GM19099 (cell line): ENCODE data around the gene KIAA1217.

Experiments used
- POLR2A ChIP-seq: IDR thresholded peaks from 3 replicates; pipeline ENCODE4 v1.6.1; 2011; ENCODE audit warnings: low read depth; ENCODE audit not compliant: insufficient read length; ENCODE audit errors: extremely low read depth

The KIAA1217 gene, protein sequence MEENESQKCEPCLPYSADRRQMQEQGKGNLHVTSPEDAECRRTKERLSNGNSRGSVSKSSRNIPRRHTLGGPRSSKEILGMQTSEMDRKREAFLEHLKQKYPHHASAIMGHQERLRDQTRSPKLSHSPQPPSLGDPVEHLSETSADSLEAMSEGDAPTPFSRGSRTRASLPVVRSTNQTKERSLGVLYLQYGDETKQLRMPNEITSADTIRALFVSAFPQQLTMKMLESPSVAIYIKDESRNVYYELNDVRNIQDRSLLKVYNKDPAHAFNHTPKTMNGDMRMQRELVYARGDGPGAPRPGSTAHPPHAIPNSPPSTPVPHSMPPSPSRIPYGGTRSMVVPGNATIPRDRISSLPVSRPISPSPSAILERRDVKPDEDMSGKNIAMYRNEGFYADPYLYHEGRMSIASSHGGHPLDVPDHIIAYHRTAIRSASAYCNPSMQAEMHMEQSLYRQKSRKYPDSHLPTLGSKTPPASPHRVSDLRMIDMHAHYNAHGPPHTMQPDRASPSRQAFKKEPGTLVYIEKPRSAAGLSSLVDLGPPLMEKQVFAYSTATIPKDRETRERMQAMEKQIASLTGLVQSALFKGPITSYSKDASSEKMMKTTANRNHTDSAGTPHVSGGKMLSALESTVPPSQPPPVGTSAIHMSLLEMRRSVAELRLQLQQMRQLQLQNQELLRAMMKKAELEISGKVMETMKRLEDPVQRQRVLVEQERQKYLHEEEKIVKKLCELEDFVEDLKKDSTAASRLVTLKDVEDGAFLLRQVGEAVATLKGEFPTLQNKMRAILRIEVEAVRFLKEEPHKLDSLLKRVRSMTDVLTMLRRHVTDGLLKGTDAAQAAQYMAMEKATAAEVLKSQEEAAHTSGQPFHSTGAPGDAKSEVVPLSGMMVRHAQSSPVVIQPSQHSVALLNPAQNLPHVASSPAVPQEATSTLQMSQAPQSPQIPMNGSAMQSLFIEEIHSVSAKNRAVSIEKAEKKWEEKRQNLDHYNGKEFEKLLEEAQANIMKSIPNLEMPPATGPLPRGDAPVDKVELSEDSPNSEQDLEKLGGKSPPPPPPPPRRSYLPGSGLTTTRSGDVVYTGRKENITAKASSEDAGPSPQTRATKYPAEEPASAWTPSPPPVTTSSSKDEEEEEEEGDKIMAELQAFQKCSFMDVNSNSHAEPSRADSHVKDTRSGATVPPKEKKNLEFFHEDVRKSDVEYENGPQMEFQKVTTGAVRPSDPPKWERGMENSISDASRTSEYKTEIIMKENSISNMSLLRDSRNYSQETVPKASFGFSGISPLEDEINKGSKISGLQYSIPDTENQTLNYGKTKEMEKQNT (N-terminal part only)

DNA sequence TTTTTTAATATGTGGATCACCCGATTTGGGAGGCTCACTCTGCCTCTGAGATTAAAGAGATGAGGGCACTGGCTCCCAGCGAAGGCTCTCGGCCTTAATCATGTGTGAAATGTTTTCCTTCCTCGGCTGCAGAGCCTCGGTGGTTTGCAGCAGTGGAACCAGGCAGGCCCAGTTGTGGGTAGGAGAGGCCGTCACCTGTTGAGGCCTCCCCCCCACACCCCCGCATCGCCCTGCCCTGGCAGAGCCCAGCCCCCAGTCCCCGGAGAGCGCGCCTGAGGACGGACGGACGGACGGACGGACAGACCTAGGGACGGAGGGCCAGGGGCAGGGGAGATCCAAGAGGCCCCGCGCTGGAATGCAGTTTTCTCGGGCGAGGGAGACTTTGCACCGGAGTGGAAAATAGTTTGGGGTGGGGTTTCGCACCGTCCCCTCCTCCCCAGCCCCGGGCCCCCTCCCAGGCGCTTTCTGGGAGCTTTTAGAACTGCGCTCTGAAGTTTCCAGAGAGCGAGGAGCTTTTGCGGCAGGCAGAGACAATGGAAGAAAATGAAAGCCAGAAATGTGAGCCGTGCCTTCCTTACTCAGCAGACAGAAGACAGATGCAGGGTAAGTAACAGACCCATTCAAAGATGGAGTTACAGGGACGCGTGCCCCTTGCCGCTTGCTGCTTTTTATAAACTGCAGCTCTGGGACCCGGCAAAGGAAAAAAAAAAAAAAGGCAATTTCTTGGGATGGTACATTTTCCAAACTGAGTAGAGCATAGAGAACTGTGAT is at the start of gene KIAA1217:
Gene KIAA1217 (plus strand): TSS at position 478 of the 771 bp plus-strand sequence. CDS start 56 bp downstream, at position 534.
- no peak for TF ChIP-seq POLR2A

DNA sequence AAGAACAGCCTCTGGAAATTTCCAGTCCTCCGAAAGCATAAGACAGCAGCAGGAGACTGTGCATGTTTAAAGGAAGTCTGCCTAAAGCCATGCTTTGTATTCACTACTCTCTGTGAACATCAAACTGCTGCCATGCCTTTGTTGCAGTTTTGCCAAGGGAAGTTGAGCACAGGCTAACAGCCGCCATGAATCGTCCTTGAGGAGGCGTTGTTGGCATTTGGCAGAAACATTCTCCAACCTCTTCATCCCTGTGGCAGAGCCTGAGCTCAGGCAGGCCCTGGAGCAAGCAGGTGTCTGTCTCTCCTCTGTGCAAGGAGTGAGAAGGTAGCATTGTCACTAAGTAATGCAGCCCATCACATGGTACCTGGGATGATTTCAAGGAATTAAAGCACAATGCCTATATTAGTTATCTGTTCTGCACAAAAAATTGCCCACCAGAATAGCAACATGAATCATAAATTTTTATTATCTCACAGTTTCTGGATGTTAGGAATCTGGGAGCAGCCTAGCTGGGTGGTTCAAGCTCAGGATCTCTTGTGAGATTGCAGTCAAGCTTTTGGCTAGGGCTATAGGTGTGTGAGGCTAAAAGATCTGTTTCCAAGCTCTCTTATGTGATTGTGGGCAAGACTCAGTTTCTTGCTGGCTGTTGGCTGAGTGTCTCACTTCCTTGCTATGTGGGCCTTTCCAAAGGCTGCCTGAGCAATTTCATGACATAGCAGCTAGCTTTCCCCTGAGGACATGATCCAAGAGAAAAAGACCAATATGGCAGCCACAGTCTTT is 46.5 kb upstream of the KIAA1217 start:
- TF ChIP-seq POLR2A = no peak

DNA sequence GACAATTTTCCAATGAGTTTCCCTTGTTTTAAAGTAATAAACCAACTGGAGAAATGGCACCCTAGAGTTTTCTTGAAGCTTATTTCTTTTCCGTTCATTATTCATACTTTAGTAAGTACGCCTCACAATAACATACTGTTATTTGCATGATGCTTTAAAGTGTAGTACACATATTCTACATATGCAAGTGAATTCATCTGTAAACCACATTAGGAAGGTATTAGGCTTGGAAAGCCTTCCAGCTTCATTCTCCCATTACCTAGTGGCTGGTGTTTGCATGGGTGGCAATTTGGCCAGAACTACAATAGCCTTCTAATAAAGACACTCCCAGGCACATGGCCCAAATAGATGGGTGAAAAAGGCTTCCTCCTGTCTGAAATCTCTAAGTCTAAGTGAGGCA is 45.5 kb upstream of the KIAA1217 start:
- TF ChIP-seq POLR2A = no peak

DNA sequence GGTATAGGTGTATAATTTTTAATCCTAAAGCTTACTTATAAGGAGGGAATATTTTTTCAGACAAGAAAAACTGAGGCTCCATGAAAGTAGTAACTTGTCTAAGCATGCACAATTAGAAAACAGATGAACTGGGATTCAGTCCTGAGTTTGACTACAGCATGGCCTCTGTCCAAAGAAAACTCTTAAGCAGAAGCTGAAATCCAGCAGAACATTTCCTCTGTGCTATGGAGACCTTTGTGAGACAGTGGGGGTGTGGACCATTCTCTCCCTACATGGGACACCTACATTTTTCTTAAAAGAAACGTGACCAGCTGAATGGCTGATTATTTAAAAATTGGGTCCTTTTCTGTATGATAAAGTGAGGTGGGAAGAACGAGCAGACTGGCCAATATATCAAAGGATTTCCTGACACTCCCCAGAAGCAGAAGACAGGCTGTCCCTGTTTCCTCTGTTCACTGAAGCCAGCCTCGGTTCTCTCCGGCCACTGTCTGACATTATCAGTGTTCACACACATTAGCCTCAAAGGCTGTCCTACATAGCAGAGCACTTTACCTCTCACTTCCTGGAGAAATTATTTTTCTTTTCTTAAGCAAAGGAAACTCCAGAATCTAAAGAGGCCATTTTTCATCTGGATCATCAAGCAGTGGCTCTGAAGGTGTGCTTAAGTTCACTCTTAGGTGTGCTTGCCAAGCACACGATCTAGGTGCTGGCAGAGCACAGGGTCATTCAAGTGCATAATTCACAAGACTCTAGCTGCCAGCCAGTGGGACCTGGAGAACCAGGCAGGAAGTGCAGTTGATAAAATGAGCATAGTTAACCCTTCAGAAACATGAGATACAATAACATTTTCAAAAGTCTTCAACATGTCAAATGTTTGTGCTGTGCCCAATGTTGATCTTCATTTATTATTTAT is 40.4 kb upstream of the KIAA1217 start:
- no peak for TF ChIP-seq POLR2A

DNA sequence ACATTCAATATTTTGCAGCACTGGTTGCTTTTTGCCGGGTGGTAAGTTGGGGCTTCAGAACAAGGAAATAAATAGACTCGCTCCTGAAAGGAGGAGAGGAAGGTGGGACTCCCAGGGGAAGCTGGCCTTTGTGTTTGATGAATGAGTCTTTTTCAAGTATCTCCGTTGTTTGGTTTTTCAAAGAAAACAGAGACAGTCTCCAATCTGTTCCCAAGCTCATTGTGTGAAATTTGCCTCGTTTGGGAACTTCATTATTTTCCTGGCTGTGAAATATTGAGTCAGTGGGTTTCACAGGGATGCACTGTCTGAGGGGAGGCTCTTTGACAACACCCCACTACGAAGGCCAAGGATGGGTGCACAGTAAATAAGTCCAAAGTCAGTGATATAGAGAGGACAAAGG is 38.7 kb upstream of the KIAA1217 start:
- no peak for TF ChIP-seq POLR2A

DNA sequence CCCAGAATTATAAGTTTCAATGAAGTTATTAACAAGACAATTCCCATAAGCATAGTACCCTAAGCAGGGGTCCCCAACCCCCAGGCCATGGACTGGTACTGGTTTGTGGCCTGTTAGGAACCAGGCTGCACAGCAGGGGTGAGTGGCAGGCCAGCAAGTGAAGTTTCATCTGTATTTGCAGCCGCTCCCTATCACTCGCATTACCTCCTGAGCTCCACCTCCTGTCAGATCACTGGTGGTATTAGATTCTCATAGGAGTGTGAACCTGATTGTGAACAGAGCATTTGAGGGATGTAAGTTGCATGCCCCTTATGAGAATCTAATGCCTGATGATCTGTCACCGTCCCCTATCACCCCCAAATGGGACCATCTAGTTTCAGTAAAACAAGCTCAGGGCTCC is 36.0 kb upstream of the KIAA1217 start:
- no peak for TF ChIP-seq POLR2A

DNA sequence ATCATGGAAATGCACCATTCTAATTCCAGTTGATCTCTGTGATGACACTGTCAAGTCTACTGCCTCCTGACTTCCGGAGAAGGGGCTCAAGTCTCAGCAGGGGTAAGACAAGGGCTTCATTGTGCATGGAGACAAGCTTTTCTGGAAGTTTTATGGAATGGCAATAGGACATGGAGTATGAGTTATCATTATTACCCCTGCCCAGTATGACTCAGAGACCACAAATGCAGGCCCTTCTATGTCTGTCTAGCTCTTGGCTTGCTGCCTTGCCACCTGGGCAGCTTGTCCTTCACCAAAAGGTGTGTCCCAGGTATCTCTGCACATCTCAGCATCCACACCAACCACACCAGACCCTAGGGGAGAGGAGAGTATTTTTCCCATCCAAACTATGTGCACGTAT is 34.9 kb upstream of the KIAA1217 start:
- no peak for TF ChIP-seq POLR2A

DNA sequence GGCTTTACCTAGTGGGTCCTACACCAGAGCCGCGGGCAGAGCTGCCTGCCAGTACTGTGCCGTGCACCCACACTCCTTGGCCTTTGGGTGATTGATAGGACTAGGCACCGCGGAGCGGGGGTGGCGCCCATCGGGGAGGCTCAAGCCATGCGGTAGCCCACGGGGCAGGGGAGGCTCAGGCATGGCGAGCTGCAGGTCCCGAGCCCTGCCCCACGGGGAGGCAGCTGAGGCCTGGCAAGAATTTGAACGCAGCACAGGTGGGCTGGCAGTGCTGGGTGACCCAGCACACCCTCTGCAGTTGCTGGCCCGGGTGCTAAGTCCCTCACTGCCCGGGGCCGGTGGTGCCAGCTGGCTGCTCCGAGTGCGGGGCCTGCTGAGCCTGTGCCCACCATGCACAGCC is 32.3 kb upstream of the KIAA1217 start:
- TF ChIP-seq POLR2A = no peak

DNA sequence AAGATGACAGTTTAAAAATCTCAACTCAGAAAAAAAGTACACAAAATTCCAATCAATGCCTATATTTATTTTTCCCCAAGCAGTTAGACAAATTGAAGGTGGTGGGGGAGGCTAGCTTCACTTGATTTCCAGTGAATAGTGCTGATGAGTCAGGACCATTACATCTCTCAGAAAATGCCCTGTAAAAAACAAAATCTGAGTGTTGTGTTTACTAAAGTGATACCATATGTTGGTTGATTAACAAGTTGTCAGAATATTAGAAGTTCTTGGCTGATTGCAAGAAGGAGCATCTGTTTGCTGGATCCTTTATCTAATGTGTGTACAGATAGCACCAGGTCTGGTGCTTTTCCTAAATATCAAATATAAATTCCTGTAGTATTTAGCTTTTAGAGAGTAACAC is 31.3 kb upstream of the KIAA1217 start:
- no peak for TF ChIP-seq POLR2A

DNA sequence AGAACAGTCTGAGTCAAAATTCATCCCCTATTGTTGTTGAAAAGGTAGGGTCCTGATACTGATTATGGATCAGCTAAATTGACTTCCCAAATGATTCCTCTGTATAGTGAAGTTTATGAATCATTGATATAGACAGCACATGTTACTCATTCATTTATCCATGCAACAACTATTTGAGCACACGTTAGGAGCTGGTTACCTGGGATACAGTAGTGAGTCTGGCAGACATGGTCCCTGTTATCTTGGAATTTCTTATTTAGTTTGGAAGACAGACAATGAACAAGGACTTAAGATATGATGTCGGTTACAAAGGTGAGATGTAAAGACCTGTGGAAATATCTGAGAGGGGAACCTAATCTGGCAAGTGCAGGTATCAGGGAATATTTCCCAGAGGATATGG is 28.0 kb upstream of the KIAA1217 start:
- no peak for TF ChIP-seq POLR2A

DNA sequence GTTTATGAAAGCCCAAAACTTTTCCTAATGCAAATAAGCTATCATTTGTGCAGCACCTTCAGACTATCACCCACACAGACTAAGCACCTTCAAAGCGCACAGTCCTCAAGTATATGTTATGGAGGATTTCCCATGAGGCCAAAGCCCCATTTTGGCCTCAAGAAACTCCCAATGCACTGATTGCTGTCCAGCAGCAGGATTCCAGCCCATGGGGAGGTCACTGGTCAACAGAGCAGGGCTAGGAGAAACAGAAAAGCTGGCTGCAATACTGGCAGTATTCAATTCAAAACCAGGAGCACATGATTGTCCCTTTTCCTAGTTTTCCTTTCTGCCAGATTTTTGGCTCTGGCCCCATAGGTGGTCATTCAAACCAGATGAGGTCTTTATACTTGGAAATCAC is 24.5 kb upstream of the KIAA1217 start:
- no peak for TF ChIP-seq POLR2A

DNA sequence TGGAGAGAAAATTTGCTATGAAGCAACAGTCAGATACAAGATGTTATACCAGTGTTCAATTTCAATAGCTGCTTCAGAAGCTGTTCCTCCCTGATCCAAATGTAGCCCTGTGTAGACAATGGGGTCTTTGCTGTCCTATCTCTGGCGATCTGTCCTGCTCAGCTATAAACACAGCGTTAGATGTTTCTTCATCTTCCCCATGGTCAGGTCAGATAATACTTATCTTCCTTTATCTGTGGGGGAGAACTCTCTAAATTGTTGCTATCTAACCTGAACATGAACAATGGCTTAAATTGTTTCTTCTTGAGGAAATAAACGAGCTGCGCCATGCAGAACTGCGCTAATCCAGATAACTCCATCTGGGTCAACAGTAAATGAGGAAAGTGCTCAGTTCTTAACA is 15.6 kb upstream of the KIAA1217 start:
- TF ChIP-seq POLR2A = no peak

DNA sequence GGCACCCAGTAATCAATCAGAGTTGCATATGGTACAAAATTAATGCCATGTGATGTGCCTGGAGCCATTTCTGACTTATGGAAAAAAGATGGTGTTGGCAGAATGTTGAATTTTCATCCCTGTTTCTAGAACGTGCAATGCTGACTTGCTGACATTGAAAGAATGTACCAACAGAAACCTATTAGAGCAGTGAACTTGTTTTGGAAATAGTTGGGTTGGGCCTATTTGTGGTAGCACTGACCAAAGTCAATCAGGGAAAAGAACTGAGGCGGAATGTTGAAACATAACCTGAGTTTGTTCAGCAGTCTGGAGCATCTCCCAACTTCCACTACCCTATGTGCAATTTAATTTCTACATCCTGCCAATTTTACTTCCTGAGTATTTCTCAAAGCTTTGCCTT is 11.7 kb upstream of the KIAA1217 start:
- no peak for TF ChIP-seq POLR2A
